Neural cell (in vitro differentiated cells): ENCODE data around the gene FHAD1. TPM values are rescaled to one million over a fixed set of nuclear protein-coding genes. Genes with fewer than 3 reads are reported as not detected.

Experiments used
- H2AFZ ChIP-seq: fragments of 200-600, 300-800 bp; sonication (generic), shearing (Covaris generic); 2 replicates; pipeline ENCODE4 v1.6.0; 2014; ENCODE audit warnings: low read depth, mild to moderate bottlenecking, antibody characterized with exemption, low read length, moderate library complexity
- H3F3A ChIP-seq: fragments of 200-600 bp; shearing (Covaris generic); 2 replicates; pipeline ENCODE4 v1.6.1; 2016; ENCODE audit warnings: mild to moderate bottlenecking, moderate library complexity, mixed read lengths, antibody characterized with exemption, low read length; ENCODE audit not compliant: insufficient read depth, poor library complexity, severe bottlenecking
- H3K27ac ChIP-seq: fragments of 200-600, 300-800 bp; sonication (generic), shearing (Covaris generic); 2 replicates; pipeline ENCODE4 v1.5.1; 2014; ENCODE audit warnings: mild to moderate bottlenecking, low read length, moderate library complexity
- H3K27me3 ChIP-seq: fragments of 300-800, 200-600 bp; sonication (generic), shearing (Covaris generic); 2 replicates; pipeline ENCODE4 v1.6.0; 2014; ENCODE audit warnings: mild to moderate bottlenecking, low read depth, low read length, moderate library complexity; ENCODE audit not compliant: insufficient read depth
- H3K36me3 ChIP-seq: fragments of 300-800, 200-600 bp; sonication (generic), shearing (Covaris generic); 2 replicates; pipeline ENCODE4 v1.5.1; 2014; ENCODE audit warnings: mild to moderate bottlenecking, antibody characterized with exemption, low read length, moderate library complexity; ENCODE audit not compliant: insufficient read depth
- H3K4me2 ChIP-seq: fragments of 300-800, 200-600 bp; sonication (generic), shearing (Covaris generic); 2 replicates; pipeline ENCODE4 v1.6.0; 2014; ENCODE audit warnings: mild to moderate bottlenecking, low read length
- H3K4me3 ChIP-seq: fragments of 300-800, 200-600 bp; sonication (generic), shearing (Covaris generic); 2 replicates; pipeline ENCODE4 v1.5.1; 2014; ENCODE audit warnings: mild to moderate bottlenecking, low read length, moderate library complexity
- H3K79me2 ChIP-seq: fragments of 200-600 bp; shearing (Covaris generic); replicated peaks from 2 replicates; pipeline ENCODE4 v1.6.0; 2014; ENCODE audit warnings: mild to moderate bottlenecking, low read length, moderate library complexity; ENCODE audit not compliant: insufficient read depth
- H3K9ac ChIP-seq: fragments of 300-800, 200-600 bp; sonication (generic), shearing (Covaris generic); 2 replicates; pipeline ENCODE4 v1.6.1; 2016; ENCODE audit warnings: mild to moderate bottlenecking, low read length, mixed read lengths
- H3K9me2 ChIP-seq: fragments of 200-600 bp; shearing (Covaris generic); 2 replicates; pipeline ENCODE4 v1.6.1; 2016; ENCODE audit warnings: mild to moderate bottlenecking, low read length, mixed read lengths; ENCODE audit not compliant: insufficient read depth
- H3K9me3 ChIP-seq: fragments of 200-600, 300-800 bp; sonication (generic), shearing (Covaris generic); 2 replicates; pipeline ENCODE4 v1.6.1; 2016; ENCODE audit warnings: mild to moderate bottlenecking, mixed run types, low read length, moderate library complexity, mixed read lengths
- H4K20me1 ChIP-seq: fragments of 200-600 bp; shearing (Covaris generic); 2 replicates; pipeline ENCODE4 v1.6.1; 2016; ENCODE audit warnings: mild to moderate bottlenecking, mixed run types; ENCODE audit not compliant: insufficient read depth
- EP300 ChIP-seq: fragments of 450-650 bp; conservative IDR thresholded peaks from 2 replicates; pipeline ENCODE4 v1.6.1; 2014; ENCODE audit warnings: antibody characterized with exemption, mild to moderate bottlenecking, moderate library complexity; ENCODE audit not compliant: poor library complexity, severe bottlenecking
- EZH2 ChIP-seq: fragments of 200-600, 300-800 bp; shearing (Covaris generic), sonication (generic); IDR thresholded peaks from 2 replicates; pipeline ENCODE4 v1.6.1; 2014; ENCODE audit warnings: antibody characterized with exemption, low read length, borderline replicate concordance, mild to moderate bottlenecking; ENCODE audit not compliant: insufficient read depth, poor library complexity, severe bottlenecking
- MXI1 ChIP-seq: fragments of 450-650 bp; conservative IDR thresholded peaks from 2 replicates; pipeline ENCODE4 v1.6.1; 2014; ENCODE audit warnings: antibody characterized with exemption, mild to moderate bottlenecking; ENCODE audit not compliant: poor library complexity, severe bottlenecking
- POLR2AphosphoS5 ChIP-seq: IDR thresholded peaks from 2 replicates; pipeline ENCODE4 v1.6.1; 2012
- RAD21 ChIP-seq: fragments of 450-650 bp; conservative IDR thresholded peaks from 2 replicates; pipeline ENCODE4 v1.6.1; 2014; ENCODE audit warnings: antibody characterized with exemption, mild to moderate bottlenecking, moderate library complexity
- SMC3 ChIP-seq: fragments of 450-650 bp; conservative IDR thresholded peaks from 2 replicates; pipeline ENCODE4 v1.6.1; 2014; ENCODE audit warnings: antibody characterized with exemption, mild to moderate bottlenecking, moderate library complexity; ENCODE audit not compliant: poor library complexity
- TAF1 ChIP-seq: IDR thresholded peaks from 2 replicates; pipeline ENCODE4 v1.6.1; 2012; ENCODE audit warnings: low read depth
- polyA plus RNA-seq: library from polyadenylated mRNA; depleted of rRNA; stranded (reverse); fragments of >200 nt; gene quantifications from 2 replicates; pipeline ENCODE4 v1.2.3, GENCODE V29; 2014
- TF ChIP-seq, protein P1 (sequence below): IDR thresholded peaks from 2 replicates; pipeline ENCODE4 v1.6.1; 2012; ENCODE audit warnings: borderline replicate concordance
- TF ChIP-seq, protein P2 (sequence below): fragments of 450-650 bp; IDR thresholded peaks from 2 replicates; pipeline ENCODE4 v1.5.1; 2014; ENCODE audit warnings: antibody characterized with exemption, mild to moderate bottlenecking, moderate library complexity; ENCODE audit not compliant: poor library complexity, severe bottlenecking

Gene FHAD1
- polyA plus RNA-seq, 1 donor from 2014 or later: 0.46 TPM

- Histone ChIP-seq H3K4me3 (no peak overlapping the region), H3F3A (no peaks in the 10 kb centered on the region), H3K27ac (no peak overlapping the region), H3K79me2 (no peaks in the 10 kb centered on the region), H3K36me3 (no peaks in the 10 kb centered on the region), H3K4me2 (no peak overlapping the region), H3K9me3 (no peaks in the 10 kb centered on the region), H2AFZ (no peak overlapping the region), H3K27me3 (no peaks in the 10 kb centered on the region), H3K9ac (no peak overlapping the region), H3K9me2 (no peaks in the 10 kb centered on the region), H4K20me1 (no peaks in the 10 kb centered on the region)
- TF ChIP-seq SMC3 (no peak), EZH2 (no peak)
These were observed 64.9 kb downstream of the FHAD1 start for GRCh38 chr1:15311880-15312279.

GRCh38 chr1:15312626-15313411, 65.8 kb downstream of the FHAD1 start:
- Histone ChIP-seq H3F3A (no peaks in the 10 kb centered on the region), H2AFZ (no peak overlapping the region), H3K36me3 (no peaks in the 10 kb centered on the region), H3K9me3 (no peaks in the 10 kb centered on the region), H3K9me2 (no peaks in the 10 kb centered on the region), H3K4me2 (no peak overlapping the region), H3K4me3 (no peak overlapping the region), H3K27me3 (no peaks in the 10 kb centered on the region), H3K9ac (no peak overlapping the region), H3K79me2 (no peaks in the 10 kb centered on the region), H3K27ac (no peak overlapping the region), H4K20me1 (no peaks in the 10 kb centered on the region)
- TF ChIP-seq RAD21 (no peak), MXI1 (no peak), SMC3 (no peak), TAF1 (no peak), EP300 (no peak)

GRCh38 chr1:15314328-15315281, 67.6 kb downstream of the FHAD1 start:
- Histone ChIP-seq H3F3A (no peaks in the 10 kb centered on the region), H3K27ac (no peak overlapping the region), H3K36me3 (no peaks in the 10 kb centered on the region), H3K9ac (no peak overlapping the region), H2AFZ (no peak overlapping the region), H3K4me2 (no peak overlapping the region), H3K27me3 (no peaks in the 10 kb centered on the region), H3K4me3 (no peak overlapping the region), H3K79me2 (no peaks in the 10 kb centered on the region), H3K9me3 (no peaks in the 10 kb centered on the region), H4K20me1 (no peaks in the 10 kb centered on the region), H3K9me2 (no peaks in the 10 kb centered on the region)
- TF ChIP-seq POLR2AphosphoS5 (no peak), TAF1 (no peak), EP300 (no peak), SMC3 (no peak), RAD21 (no peak), EZH2 (no peak), MXI1 (no peak)
- TF ChIP-seq, protein P1, sequence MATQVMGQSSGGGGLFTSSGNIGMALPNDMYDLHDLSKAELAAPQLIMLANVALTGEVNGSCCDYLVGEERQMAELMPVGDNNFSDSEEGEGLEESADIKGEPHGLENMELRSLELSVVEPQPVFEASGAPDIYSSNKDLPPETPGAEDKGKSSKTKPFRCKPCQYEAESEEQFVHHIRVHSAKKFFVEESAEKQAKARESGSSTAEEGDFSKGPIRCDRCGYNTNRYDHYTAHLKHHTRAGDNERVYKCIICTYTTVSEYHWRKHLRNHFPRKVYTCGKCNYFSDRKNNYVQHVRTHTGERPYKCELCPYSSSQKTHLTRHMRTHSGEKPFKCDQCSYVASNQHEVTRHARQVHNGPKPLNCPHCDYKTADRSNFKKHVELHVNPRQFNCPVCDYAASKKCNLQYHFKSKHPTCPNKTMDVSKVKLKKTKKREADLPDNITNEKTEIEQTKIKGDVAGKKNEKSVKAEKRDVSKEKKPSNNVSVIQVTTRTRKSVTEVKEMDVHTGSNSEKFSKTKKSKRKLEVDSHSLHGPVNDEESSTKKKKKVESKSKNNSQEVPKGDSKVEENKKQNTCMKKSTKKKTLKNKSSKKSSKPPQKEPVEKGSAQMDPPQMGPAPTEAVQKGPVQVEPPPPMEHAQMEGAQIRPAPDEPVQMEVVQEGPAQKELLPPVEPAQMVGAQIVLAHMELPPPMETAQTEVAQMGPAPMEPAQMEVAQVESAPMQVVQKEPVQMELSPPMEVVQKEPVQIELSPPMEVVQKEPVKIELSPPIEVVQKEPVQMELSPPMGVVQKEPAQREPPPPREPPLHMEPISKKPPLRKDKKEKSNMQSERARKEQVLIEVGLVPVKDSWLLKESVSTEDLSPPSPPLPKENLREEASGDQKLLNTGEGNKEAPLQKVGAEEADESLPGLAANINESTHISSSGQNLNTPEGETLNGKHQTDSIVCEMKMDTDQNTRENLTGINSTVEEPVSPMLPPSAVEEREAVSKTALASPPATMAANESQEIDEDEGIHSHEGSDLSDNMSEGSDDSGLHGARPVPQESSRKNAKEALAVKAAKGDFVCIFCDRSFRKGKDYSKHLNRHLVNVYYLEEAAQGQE: no peak
- TF ChIP-seq, protein P2, sequence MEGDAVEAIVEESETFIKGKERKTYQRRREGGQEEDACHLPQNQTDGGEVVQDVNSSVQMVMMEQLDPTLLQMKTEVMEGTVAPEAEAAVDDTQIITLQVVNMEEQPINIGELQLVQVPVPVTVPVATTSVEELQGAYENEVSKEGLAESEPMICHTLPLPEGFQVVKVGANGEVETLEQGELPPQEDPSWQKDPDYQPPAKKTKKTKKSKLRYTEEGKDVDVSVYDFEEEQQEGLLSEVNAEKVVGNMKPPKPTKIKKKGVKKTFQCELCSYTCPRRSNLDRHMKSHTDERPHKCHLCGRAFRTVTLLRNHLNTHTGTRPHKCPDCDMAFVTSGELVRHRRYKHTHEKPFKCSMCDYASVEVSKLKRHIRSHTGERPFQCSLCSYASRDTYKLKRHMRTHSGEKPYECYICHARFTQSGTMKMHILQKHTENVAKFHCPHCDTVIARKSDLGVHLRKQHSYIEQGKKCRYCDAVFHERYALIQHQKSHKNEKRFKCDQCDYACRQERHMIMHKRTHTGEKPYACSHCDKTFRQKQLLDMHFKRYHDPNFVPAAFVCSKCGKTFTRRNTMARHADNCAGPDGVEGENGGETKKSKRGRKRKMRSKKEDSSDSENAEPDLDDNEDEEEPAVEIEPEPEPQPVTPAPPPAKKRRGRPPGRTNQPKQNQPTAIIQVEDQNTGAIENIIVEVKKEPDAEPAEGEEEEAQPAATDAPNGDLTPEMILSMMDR: no peak
